GM12872 (cell line): Measurements from ENCODE around the gene SNX33.

Experiments used
- CTCF ChIP-seq: IDR thresholded peaks from 3 replicates; pipeline ENCODE4 v1.5.1; 2011; ENCODE audit warnings: low read depth, mild to moderate bottlenecking, low read length, moderate library complexity; ENCODE audit not compliant: insufficient read depth

Gene SNX33

DNA sequence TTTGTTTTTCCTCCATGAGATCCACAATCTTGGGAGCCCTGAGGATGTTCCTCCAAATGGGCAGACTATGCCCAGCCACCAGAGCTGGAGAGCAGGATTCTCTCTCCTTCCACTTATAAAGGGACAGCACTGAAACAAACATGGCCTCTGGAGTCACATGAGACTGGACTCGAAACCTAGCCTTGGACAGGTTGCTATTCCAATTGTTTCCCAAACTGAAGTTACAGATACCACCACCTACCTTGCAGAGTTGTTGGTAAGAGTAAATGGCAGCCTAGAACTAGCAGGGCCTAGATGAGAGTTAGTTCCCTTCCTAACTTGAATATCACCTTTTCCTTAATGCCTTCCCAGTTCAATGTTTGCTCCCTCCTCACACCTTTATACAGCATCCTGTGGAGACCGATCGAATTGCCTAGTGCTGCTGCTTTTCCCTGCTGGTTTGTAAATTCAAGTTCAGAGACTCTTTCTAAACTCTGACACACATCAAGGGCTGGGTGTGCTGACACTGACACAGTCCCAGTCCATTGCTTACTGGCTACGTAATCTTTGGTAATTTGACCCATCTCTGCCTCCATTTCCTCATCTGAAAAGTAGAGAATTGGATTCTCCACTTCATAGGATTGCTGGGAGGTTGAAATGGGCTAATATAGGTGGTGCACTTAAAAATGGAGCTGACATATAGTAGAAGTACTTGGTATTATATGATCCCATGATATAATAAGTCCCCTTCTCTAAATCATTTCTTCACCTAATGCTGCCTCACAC lies 10.3 kb upstream of the SNX33 start:
- TF ChIP-seq CTCF: no peak

DNA sequence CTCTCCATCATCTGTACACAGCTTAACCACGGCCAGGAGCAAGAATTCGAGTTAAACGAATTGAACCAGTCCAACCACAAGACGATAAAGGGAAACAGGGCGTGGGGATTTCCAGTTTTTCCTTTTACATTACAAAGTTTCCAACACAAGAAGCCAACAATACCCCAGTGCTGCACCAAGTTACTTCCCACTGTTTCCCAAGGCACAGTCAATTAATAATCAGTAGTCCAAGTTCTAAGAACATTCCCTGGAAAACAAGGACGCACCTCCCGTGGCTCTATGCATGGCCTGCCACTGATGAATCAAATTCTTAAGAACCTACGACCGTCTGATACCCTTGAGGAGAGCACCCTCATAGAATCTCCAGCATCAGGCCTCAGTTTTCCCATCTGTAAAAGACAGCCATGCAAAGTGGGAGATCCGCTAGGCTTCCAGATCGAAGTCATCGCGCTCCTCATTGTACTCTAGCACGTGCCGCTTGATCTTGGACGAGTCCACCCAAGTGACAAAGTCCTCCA lies 8.5 kb upstream of the SNX33 start:
- no peak for TF ChIP-seq CTCF

DNA sequence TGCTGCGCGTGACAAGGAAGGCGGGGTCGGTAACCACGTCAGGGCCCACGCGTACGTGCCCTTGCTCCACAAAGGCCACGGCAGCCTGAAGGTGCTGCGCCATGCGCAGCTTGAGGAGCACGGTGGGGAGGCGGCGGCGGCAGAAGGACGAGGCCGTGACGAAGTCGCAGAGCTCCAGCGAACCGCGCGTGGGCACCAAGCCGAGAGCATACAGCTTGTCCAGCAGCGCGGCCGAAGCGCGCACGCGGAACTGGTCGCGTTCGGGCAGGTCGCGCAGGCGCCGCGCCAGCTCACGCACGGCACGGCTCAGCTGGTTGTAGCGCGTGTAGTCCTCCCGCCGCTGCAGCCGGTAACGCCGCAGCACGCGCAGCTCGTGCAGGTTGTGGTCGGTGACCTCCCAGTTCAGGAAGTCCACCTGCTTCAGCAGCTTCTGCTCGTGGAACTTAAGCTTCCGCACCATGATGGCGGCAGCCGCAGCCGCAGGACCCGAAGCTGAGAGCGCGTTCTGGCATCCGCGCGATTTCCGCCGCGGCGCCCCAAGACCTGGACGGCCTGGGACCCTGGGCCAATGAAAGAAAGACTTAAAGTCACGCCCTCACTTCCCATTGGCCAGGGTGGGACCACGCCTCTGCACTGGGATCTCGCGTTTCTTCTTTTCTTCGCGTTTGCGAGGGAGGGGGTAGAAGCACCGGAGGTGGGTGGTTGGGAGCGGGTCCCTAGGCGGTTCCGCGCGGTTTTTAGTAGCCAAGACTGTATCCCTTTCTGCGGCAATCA lies 7.8 kb upstream of the SNX33 start, which contains the start of gene IMP3:
TSS of gene IMP3 (minus strand) at position 516 of the 774 bp plus-strand sequence. CDS start at position 460, 56 bp downstream.
- no peak for TF ChIP-seq CTCF

GRCh38 chr15:75640483-75641178 lies 7.1 kb upstream of the SNX33 start:
- TF ChIP-seq CTCF: peak; percentile 45; the same call in 2 of the 3 replicates

DNA sequence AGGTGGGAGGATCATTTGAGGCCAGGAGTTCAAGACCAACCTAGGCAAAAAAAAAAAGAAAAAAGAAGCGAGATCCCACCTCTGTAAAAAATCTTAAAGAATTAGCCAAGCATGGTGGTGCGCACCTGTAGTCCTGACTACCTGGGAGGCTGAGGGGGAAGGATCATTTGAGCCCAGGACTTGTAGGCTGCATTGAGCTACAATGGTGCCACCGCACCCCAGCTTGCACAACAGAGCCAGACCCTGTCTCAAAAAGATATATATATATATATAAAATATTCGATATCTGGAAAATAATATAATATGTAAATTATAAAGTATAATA lies 6.6 kb upstream of the SNX33 start:
- no peak for TF ChIP-seq CTCF

DNA sequence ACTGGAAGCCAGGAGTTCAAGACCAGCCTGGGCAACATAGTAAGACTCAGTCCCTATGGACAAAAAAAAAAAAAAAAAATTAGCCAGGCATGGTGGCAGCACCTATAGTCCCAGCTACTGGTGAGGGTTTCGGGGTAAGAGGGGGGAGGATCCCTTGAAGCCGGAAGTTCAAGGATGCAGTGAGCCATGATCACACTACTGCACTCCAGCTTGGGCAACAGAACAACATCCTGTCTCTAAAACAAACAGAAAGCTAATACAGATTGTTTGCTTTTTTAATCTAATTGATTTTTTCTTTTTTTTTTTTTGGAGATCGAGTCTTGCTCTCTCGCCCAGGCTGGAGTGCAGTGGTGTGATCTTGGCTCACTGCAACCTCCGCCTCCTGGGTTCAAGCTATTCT lies 6.1 kb upstream of the SNX33 start:
- no peak for TF ChIP-seq CTCF

DNA sequence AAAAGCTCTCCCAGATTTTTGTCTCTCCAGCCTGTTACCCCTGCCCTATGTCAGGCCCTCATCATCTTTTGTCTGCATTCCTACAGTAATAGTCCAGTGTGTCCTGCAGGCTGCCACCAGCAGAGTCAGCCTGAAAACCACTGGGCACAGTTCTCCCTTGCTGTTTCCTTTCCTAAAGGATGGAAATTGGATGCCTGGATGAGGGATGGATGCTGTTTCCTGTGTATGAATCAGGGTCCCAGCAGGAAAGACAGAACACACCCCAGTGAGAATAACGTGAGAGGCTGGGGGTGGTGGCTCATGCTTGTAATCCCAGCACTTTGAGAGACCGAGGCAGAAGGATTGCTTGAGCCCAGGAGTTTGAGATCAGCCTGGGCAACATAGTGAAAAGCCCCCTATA lies 3.3 kb upstream of the SNX33 start:
- no peak for TF ChIP-seq CTCF
